CD4-positive, alpha-beta T cell treated with Interleukin-4 for 1 hour (primary cell): ENCODE data around the gene PTPN3.

Experiments used
- DNase-seq, 2 donors: peaks; one replicate each; pipeline ENCODE4 v3.0.0-alpha.2; 2020 to 2022

Gene PTPN3

GRCh38 chr9:109450346-109450745 is 47.8 kb downstream of the PTPN3 start:
- DNase-seq, result no peak

- no peak for DNase-seq
Observed at GRCh38 chr9:109449036-109449798, 48.9 kb downstream of the PTPN3 start.

GRCh38 chr9:109448223-109448622 is 49.9 kb downstream of the PTPN3 start:
- no peak for DNase-seq

- DNase-seq, result no peak
Observed at GRCh38 chr9:109447329-109448076, 50.6 kb downstream of the PTPN3 start.

- DNase-seq, result no peak
Observed at GRCh38 chr9:109444771-109445320, 53.3 kb downstream of the PTPN3 start.

GRCh38 chr9:109442716-109443115 is 55.4 kb downstream of the PTPN3 start:
- no peak for DNase-seq

- DNase-seq, result no peak
Observed at GRCh38 chr9:109441296-109441695, 56.8 kb downstream of the PTPN3 start.

GRCh38 chr9:109440797-109441287 is 57.3 kb downstream of the PTPN3 start:
- DNase-seq, result peak; percentile 30 to 40

- DNase-seq, result no peak
Observed at GRCh38 chr9:109440117-109440515, 58.0 kb downstream of the PTPN3 start.

- DNase-seq, result no peak
Observed at GRCh38 chr9:109439378-109440116, 58.6 kb downstream of the PTPN3 start.

GRCh38 chr9:109437286-109437685 is 60.8 kb downstream of the PTPN3 start:
- DNase-seq, result no peak

GRCh38 chr9:109436071-109436470 is 62.0 kb downstream of the PTPN3 start:
- DNase-seq, result no peak

GRCh38 chr9:109433476-109433875 is 64.6 kb downstream of the PTPN3 start:
- no peak for DNase-seq

- no peak for DNase-seq
Observed at GRCh38 chr9:109430231-109430630, 67.9 kb downstream of the PTPN3 start.

- no peak for DNase-seq
Observed at GRCh38 chr9:109428854-109429253, 69.3 kb downstream of the PTPN3 start.

GRCh38 chr9:109427886-109428285 is 70.2 kb downstream of the PTPN3 start:
- DNase-seq, result no peak

GRCh38 chr9:109426626-109427402 is 71.3 kb downstream of the PTPN3 start:
- no peak for DNase-seq

GRCh38 chr9:109424618-109425017 is 73.5 kb downstream of the PTPN3 start:
- no peak for DNase-seq

- no peak for DNase-seq
Observed at GRCh38 chr9:109423877-109424276, 74.2 kb downstream of the PTPN3 start.

GRCh38 chr9:109422641-109423040 is 75.5 kb downstream of the PTPN3 start:
- DNase-seq, result no peak

- no peak for DNase-seq
Observed at GRCh38 chr9:109421026-109421970, 76.8 kb downstream of the PTPN3 start.
